HEK293 (cell line): ENCODE measurements around the gene MICALL1.

ENCODE experiments used
- CTCF ChIA-PET: fragments of 350-600 bp; formaldehyde crosslinking; extraction: SDS; loops from one replicate; lab custom pipeline; 2021; ENCODE audit warnings: antibody characterized with exemption; lab: Yijun Ruan, JAX
- POLR2A ChIA-PET: fragments of 300-600 bp; formaldehyde crosslinking; extraction: SDS; loops from one replicate; lab custom pipeline; 2020; ENCODE audit warnings: antibody characterized with exemption, inconsistent platforms; lab: Yijun Ruan, JAX
- H3K27ac ChIP-seq: fragments of 200-500 bp; sonication (Bioruptor generic); 2 replicates; pipeline ENCODE4 v1.5.1; 2014; ENCODE audit warnings: low read depth, low read length, control low read depth, inconsistent platforms; ENCODE audit errors: extremely low read depth
- H3K36me3 ChIP-seq, 2 experiments: fragments of 200-500 bp in 1 of 2; sonication (Bioruptor generic) in 1 of 2; 1 replicate in 1 of 2; 2 replicates in 1 of 2; pipeline ENCODE4 v1.5.1; 2014 to 2017; ENCODE audit warnings: inconsistent platforms in 2 of 2, low read length in 2 of 2; ENCODE audit not compliant: control insufficient read depth in 2 of 2, insufficient read depth in 1 of 2
- H3K4me1 ChIP-seq: fragments of 200-500 bp; sonication (Bioruptor generic); 2 replicates; pipeline ENCODE4 v1.5.1; 2014; ENCODE audit warnings: mild to moderate bottlenecking, low read length, inconsistent platforms; ENCODE audit not compliant: control insufficient read depth, insufficient read depth
- H3K4me3 ChIP-seq: 2 replicates; pipeline ENCODE4 v1.5.1; 2011; ENCODE audit warnings: low read depth, mild to moderate bottlenecking, control low read depth, low read length, moderate library complexity
- H3K9me3 ChIP-seq: fragments of 200-500 bp; sonication (Bioruptor generic); 2 replicates; pipeline ENCODE4 v1.5.1; 2014; ENCODE audit warnings: low read depth, low read length, inconsistent platforms; ENCODE audit not compliant: control insufficient read depth, insufficient read depth
- BCL11B ChIP-seq: fragments of 450-650 bp; formaldehyde crosslinking; IDR thresholded peaks from 2 replicates; pipeline ENCODE4 v1.5.1; 2016; ENCODE audit warnings: low read depth, missing biosample characterization, missing genetic modification characterization
- GLIS1 ChIP-seq: fragments of 450-650 bp; formaldehyde crosslinking; IDR thresholded peaks from 2 replicates; pipeline ENCODE4 v1.5.1; 2016; ENCODE audit warnings: missing biosample characterization, missing genetic modification characterization
- GLIS2 ChIP-seq: fragments of 450-650 bp; formaldehyde crosslinking; IDR thresholded peaks from 2 replicates; pipeline ENCODE4 v1.5.1; 2016; ENCODE audit warnings: missing biosample characterization, missing genetic modification characterization
- HOXC10 ChIP-seq: sonication (generic); formaldehyde crosslinking; IDR thresholded peaks from 2 replicates; pipeline ENCODE4 v1.8.1; 2023; ENCODE audit warnings: mild to moderate bottlenecking, missing genetic modification reagents
- MZF1 ChIP-seq: fragments of 450-650 bp; formaldehyde crosslinking; IDR thresholded peaks from 2 replicates; pipeline ENCODE4 v1.5.1; 2017; ENCODE audit warnings: missing biosample characterization, missing genetic modification characterization, borderline replicate concordance
- OSR2 ChIP-seq: fragments of 450-650 bp; formaldehyde crosslinking; IDR thresholded peaks from 2 replicates; pipeline ENCODE4 v1.5.1; 2016; ENCODE audit warnings: missing biosample characterization, missing genetic modification characterization
- RBAK ChIP-seq: fragments of 450-650 bp; formaldehyde crosslinking; IDR thresholded peaks from 2 replicates; pipeline ENCODE4 v1.5.1; 2016; ENCODE audit warnings: missing biosample characterization, missing genetic modification characterization
- SETDB1 ChIP-seq: IDR thresholded peaks from one replicate; pipeline ENCODE4 v1.6.1; 2017; ENCODE audit warnings: mild to moderate bottlenecking, low read length, moderate library complexity, mixed read lengths; ENCODE audit not compliant: insufficient read length
- WT1 ChIP-seq: fragments of 450-650 bp; formaldehyde crosslinking; IDR thresholded peaks from 2 replicates; pipeline ENCODE4 v1.5.1; 2016; ENCODE audit warnings: missing biosample characterization, missing genetic modification characterization
- ZIC2 ChIP-seq: fragments of 450-650 bp; formaldehyde crosslinking; IDR thresholded peaks from 2 replicates; pipeline ENCODE4 v1.5.1; 2016; ENCODE audit warnings: missing biosample characterization, missing genetic modification characterization
- ZNF133 ChIP-seq: fragments of 450-650 bp; formaldehyde crosslinking; IDR thresholded peaks from 2 replicates; pipeline ENCODE4 v1.5.1; 2016; ENCODE audit warnings: missing biosample characterization, missing genetic modification characterization
- ZNF174 ChIP-seq: fragments of 450-650 bp; formaldehyde crosslinking; IDR thresholded peaks from 2 replicates; pipeline ENCODE4 v1.5.0; 2017; ENCODE audit warnings: missing biosample characterization, mild to moderate bottlenecking, missing genetic modification characterization
- ZNF2 ChIP-seq: fragments of 450-650 bp; formaldehyde crosslinking; IDR thresholded peaks from 2 replicates; pipeline ENCODE4 v1.5.1; 2016; ENCODE audit warnings: missing biosample characterization, missing genetic modification characterization
- ZNF221 ChIP-seq: fragments of 450-650 bp; formaldehyde crosslinking; IDR thresholded peaks from 2 replicates; pipeline ENCODE4 v1.5.1; 2017; ENCODE audit warnings: missing biosample characterization, missing genetic modification characterization, borderline replicate concordance
- ZNF24 ChIP-seq: fragments of 450-650 bp; formaldehyde crosslinking; IDR thresholded peaks from 2 replicates; pipeline ENCODE4 v1.5.1; 2016; ENCODE audit warnings: missing biosample characterization, missing genetic modification characterization
- ZNF292 ChIP-seq: fragments of 450-650 bp; formaldehyde crosslinking; IDR thresholded peaks from 2 replicates; pipeline ENCODE4 v1.5.1; 2016; ENCODE audit warnings: low read depth, missing biosample characterization, missing genetic modification characterization, borderline replicate concordance
- ZNF394 ChIP-seq: fragments of 450-650 bp; formaldehyde crosslinking; IDR thresholded peaks from 2 replicates; pipeline ENCODE4 v1.5.1; 2016; ENCODE audit warnings: missing biosample characterization, missing genetic modification characterization, mild to moderate bottlenecking, moderate library complexity, borderline replicate concordance
- ZNF426 ChIP-seq: fragments of 450-650 bp; formaldehyde crosslinking; IDR thresholded peaks from 2 replicates; pipeline ENCODE4 v1.5.1; 2017; ENCODE audit warnings: missing biosample characterization, missing genetic modification characterization, mild to moderate bottlenecking, inconsistent platforms, moderate library complexity
- ZNF558 ChIP-seq: fragments of 450-650 bp; formaldehyde crosslinking; IDR thresholded peaks from 2 replicates; pipeline ENCODE4 v1.5.1; 2016; ENCODE audit warnings: missing biosample characterization, missing genetic modification characterization
- ZNF621 ChIP-seq: fragments of 450-650 bp; formaldehyde crosslinking; IDR thresholded peaks from 2 replicates; pipeline ENCODE4 v1.5.1; 2017; ENCODE audit warnings: missing biosample characterization, missing genetic modification characterization
- ZNF843 ChIP-seq: fragments of 450-650 bp; formaldehyde crosslinking; IDR thresholded peaks from 2 replicates; pipeline ENCODE4 v1.5.1; 2016; ENCODE audit warnings: missing biosample characterization, missing genetic modification characterization
- TF ChIP-seq, protein P1 (sequence below): fragments of 450-650 bp; formaldehyde crosslinking; IDR thresholded peaks from 2 replicates; pipeline ENCODE4 v1.5.1; 2016; ENCODE audit warnings: missing biosample characterization, missing genetic modification characterization
- TF ChIP-seq, protein P2 (sequence below): fragments of 450-650 bp; formaldehyde crosslinking; IDR thresholded peaks from 2 replicates; pipeline ENCODE4 v1.5.1; 2016; ENCODE audit warnings: missing biosample characterization, missing genetic modification characterization

Gene MICALL1

DNA sequence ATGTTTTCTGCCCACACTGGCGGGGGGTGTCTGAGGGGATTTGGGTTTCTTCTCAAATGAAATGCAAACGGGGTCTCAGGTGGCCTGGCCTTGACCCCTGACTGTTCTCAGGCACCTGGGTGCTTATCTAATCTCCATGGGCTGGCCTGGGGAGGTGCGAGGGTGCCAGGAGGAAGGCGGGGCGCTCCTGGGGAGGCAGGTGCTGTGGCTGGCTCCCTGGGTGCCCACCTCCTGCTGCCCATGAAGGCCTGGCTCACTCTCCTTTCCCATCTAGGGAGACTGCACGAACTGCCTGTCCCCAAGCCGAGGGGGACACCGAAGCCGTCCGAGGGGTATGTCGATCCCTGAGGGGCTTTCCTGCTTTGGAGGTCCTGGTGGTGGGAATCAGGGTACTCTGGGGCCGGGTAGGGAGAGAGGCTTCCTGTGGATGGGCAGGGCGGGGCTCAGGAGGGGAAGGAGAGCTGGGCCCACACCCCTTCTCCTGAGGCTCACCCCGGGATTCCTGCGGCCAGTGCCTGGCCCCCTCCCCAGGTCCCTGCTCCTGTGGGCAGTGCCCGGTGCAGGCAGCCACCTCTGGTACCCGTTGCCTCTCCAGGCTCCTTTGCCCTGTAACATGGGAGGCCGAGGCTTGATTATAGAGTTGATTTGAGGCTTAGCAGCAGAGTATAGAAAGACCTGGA lies 18.4 kb downstream of the MICALL1 start:
- CTCF ChIA-PET, result no interaction called here
- TF ChIP-seq ZNF426 (tag by site-specific recombination), result no peak
- TF ChIP-seq GLIS1 (tag by site-specific recombination), result 0 out of 2 replicates have a peak, but pooled peaks have one; percentile 6
- 0 out of 2 replicates have a peak, but pooled peaks have one; percentile 29 for TF ChIP-seq ZIC2
- TF ChIP-seq GLIS2, result peak; percentile 14; the same call in 1 of the 2 replicates
- Histone ChIP-seq H3K4me3 (no peak overlapping the region), H3K36me3 (peaks cover 29 to 85% of the 10 kb centered on the region in 2 experiments), H3K9me3 (no peaks in the 10 kb centered on the region), H3K4me1 (no peaks in the 10 kb centered on the region), H3K27ac (no peak overlapping the region)
- POLR2A ChIA-PET, result interaction anchor here (0.6 to 1.1 kb wide), 3 partner anchors 8 to 121 kb away, joined by 3 to 8 read pairs (median 3); no protein-coding TSS in a partner anchor

DNA sequence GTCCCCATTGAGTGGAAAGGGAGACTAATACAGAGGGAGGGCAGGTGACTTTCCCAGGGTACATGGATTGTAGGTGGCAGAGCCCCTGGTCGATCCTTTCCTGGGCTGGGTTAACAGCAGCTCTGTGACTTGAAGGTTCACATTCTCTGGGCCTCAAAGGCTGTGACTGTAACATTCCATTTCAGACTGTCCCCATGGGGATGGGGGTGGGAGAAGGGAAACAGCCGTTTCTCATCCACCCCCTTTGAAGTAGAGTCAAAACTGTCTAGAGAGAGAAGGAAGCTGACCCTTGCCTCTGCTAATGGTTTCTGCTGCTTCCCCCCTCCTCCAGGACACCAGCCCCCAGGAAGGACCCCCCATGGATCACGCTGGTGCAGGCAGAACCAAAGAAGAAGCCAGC lies 19.2 kb downstream of the MICALL1 start:
- POLR2A ChIA-PET, result interaction anchor here (0.5 to 0.7 kb wide), 3 partner anchors 11 to 122 kb away, joined by 3 to 4 read pairs (median 3); no protein-coding TSS in a partner anchor
- H3K4me1 ChIP-seq, result no peaks in the 10 kb centered on the region
- H3K9me3 ChIP-seq, result no peaks in the 10 kb centered on the region
- no peak overlapping the region for H3K4me3 ChIP-seq
- CTCF ChIA-PET, result interaction anchor here (0.6 kb wide), 1 partner anchor 10 kb away, joined by 3 read pairs; no protein-coding TSS in a partner anchor
- H3K36me3 ChIP-seq, result peaks cover 21 to 85% of the 10 kb centered on the region in 2 experiments
- 0 out of 2 replicates have a peak, but pooled peaks have one; percentile 22 for TF ChIP-seq GLIS2
- TF ChIP-seq, protein P1, sequence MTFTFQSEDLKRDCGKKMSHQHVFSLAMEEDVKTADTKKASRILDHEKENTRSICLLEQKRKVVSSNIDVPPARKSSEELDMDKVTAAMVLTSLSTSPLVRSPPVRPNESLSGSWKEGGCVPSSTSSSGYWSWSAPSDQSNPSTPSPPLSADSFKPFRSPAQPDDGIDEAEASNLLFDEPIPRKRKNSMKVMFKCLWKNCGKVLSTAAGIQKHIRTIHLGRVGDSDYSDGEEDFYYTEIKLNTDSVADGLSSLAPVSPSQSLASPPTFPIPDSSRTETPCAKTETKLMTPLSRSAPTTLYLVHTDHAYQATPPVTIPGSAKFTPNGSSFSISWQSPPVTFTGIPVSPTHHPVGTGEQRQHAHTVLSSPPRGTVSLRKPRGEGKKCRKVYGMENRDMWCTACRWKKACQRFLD, result no peak
- TF ChIP-seq, all 188 proteins: peak for 1
- 0 out of 2 replicates have a peak overlapping the region, but pooled peaks have one; percentile 24 for H3K27ac ChIP-seq

DNA sequence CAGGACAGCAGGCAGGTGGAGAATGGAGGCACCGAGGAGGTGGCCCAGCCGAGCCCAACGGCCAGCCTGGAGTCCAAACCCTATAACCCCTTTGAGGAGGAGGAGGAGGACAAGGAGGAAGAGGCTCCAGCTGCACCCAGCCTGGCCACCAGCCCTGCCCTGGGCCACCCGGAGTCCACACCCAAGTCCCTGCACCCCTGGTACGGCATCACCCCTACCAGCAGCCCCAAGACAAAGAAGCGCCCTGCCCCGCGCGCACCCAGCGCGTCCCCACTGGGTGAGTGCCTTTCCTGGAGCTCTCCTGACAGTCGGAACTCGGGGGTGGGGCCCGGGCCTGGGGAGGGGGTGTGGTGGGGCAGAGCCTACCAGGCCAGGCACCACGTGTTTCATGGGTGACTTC lies 19.7 kb downstream of the MICALL1 start:
- ChIA-PET CTCF (interaction anchor here (0.6 kb wide), 1 partner anchor 9 kb away, joined by 3 read pairs; no protein-coding TSS in a partner anchor), POLR2A (interaction anchor here (0.5 to 1.1 kb wide), 3 partner anchors 11 to 106 kb away, joined by 3 to 4 read pairs (median 3); partner anchors contain the start of genes C22orf23 and POLR2F)
- Histone ChIP-seq H3K4me3 (no peak overlapping the region), H3K9me3 (no peaks in the 10 kb centered on the region), H3K36me3 (peaks cover 17 to 89% of the 10 kb centered on the region in 2 experiments), H3K27ac (no peak overlapping the region), H3K4me1 (no peaks in the 10 kb centered on the region)
- TF ChIP-seq, protein P2, sequence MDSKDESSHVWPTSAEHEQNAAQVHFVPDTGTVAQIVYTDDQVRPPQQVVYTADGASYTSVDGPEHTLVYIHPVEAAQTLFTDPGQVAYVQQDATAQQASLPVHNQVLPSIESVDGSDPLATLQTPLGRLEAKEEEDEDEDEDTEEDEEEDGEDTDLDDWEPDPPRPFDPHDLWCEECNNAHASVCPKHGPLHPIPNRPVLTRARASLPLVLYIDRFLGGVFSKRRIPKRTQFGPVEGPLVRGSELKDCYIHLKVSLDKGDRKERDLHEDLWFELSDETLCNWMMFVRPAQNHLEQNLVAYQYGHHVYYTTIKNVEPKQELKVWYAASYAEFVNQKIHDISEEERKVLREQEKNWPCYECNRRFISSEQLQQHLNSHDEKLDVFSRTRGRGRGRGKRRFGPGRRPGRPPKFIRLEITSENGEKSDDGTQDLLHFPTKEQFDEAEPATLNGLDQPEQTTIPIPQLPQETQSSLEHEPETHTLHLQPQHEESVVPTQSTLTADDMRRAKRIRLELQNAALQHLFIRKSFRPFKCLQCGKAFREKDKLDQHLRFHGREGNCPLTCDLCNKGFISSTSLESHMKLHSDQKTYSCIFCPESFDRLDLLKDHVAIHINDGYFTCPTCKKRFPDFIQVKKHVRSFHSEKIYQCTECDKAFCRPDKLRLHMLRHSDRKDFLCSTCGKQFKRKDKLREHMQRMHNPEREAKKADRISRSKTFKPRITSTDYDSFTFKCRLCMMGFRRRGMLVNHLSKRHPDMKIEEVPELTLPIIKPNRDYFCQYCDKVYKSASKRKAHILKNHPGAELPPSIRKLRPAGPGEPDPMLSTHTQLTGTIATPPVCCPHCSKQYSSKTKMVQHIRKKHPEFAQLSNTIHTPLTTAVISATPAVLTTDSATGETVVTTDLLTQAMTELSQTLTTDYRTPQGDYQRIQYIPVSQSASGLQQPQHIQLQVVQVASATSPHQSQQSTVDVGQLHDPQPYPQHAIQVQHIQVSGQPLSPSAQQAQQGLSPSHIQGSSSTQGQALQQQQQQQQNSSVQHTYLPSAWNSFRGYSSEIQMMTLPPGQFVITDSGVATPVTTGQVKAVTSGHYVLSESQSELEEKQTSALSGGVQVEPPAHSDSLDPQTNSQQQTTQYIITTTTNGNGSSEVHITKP (tag by site-specific recombination), result no peak
- TF ChIP-seq MZF1 (tag by site-specific recombination) (no peak), BCL11B (tag by site-specific recombination) (no peak), ZNF558 (tag by site-specific recombination) (no peak)

GRCh38 chr22:37926358-37926757 lies 20.3 kb downstream of the MICALL1 start:
- peaks cover 15 to 89% of the 10 kb centered on the region in 2 experiments for H3K36me3 ChIP-seq
- H3K27ac ChIP-seq, result no peak overlapping the region
- H3K9me3 ChIP-seq, result no peaks in the 10 kb centered on the region
- POLR2A ChIA-PET, result interaction anchor here (0.6 to 1.1 kb wide), 3 partner anchors 27 to 64 kb away, joined by 3 read pairs; partner anchors contain the start of genes C22orf23 and POLR2F
- H3K4me3 ChIP-seq, result no peak overlapping the region
- CTCF ChIA-PET, result interaction anchor here (0.7 kb wide), 1 partner anchor 89 kb away, joined by 3 read pairs; no protein-coding TSS in a partner anchor
- no peaks in the 10 kb centered on the region for H3K4me1 ChIP-seq
- TF ChIP-seq ZNF394 (tag by site-specific recombination) (no peak), ZNF2 (tag by site-specific recombination) (no peak), ZNF843 (tag by site-specific recombination) (no peak), RBAK (tag by site-specific recombination) (no peak), HOXC10 (no peak), ZNF24 (tag by site-specific recombination) (no peak), MZF1 (tag by site-specific recombination) (no peak), ZNF133 (no peak), ZNF621 (tag by site-specific recombination) (no peak), OSR2 (no peak), WT1 (tag by site-specific recombination) (no peak), ZNF292 (no peak), SETDB1 (no peak), ZNF221 (no peak), ZNF174 (tag by site-specific recombination) (no peak)
